HepG2 (cell line): ENCODE data around the gene JMJD6. TPM values are rescaled to one million over a fixed set of nuclear protein-coding genes. Genes with fewer than 3 reads are reported as not detected.

Experiments
- ETS1 ChIP-seq: sonication (generic); formaldehyde crosslinking; IDR thresholded peaks from 2 replicates; pipeline ENCODE4 v1.4.0; 2020; ENCODE audit warnings: missing genetic modification reagents
- FOSL1 ChIP-seq: sonication (generic); formaldehyde crosslinking; IDR thresholded peaks from 2 replicates; pipeline ENCODE4 v1.9.0; 2021; ENCODE audit warnings: missing genetic modification reagents, borderline replicate concordance
- HDAC6 ChIP-seq: fragments of 200-600 bp; sonication (generic); IDR thresholded peaks from 2 replicates; pipeline ENCODE4 v1.7.0; 2017; ENCODE audit warnings: mild to moderate bottlenecking, antibody characterized with exemption, low read length, low read depth
- ISL2 ChIP-seq: sonication (generic); formaldehyde crosslinking; IDR thresholded peaks from 2 replicates; pipeline ENCODE4 v1.5.0; 2020; ENCODE audit warnings: missing genetic modification reagents
- KLF11 ChIP-seq: IDR thresholded peaks from 2 replicates; pipeline ENCODE4 v1.6.1; 2016; ENCODE audit warnings: missing compliant biosample characterization
- MEF2D ChIP-seq: sonication (generic); formaldehyde crosslinking; IDR thresholded peaks from 2 replicates; pipeline ENCODE4 v1.5.1; 2020; ENCODE audit warnings: mild to moderate bottlenecking, missing genetic modification reagents
- RNF2 ChIP-seq: fragments of 450-650 bp; conservative IDR thresholded peaks from 2 replicates; pipeline ENCODE4 v1.6.1; 2016; ENCODE audit warnings: low read depth
- SYNCRIP ChIP-seq: fragments of 200-400 bp; formaldehyde crosslinking; IDR thresholded peaks from 2 replicates; pipeline ENCODE4 v1.6.1; 2018; ENCODE audit warnings: mild to moderate bottlenecking, low read depth, low read length; ENCODE audit not compliant: insufficient read depth
- THAP8 ChIP-seq: sonication (generic); formaldehyde crosslinking; IDR thresholded peaks from 2 replicates; pipeline ENCODE4 v1.5.1; 2020; ENCODE audit warnings: missing genetic modification reagents, mild to moderate bottlenecking, borderline replicate concordance
- YEATS2 ChIP-seq: sonication (generic); formaldehyde crosslinking; IDR thresholded peaks from 2 replicates; pipeline ENCODE4 v1.4.0; 2020; ENCODE audit warnings: missing genetic modification reagents, borderline replicate concordance
- ZMYM3 ChIP-seq: sonication (generic); formaldehyde crosslinking; IDR thresholded peaks from 2 replicates; pipeline ENCODE4 v1.5.1; 2020; ENCODE audit warnings: mild to moderate bottlenecking, missing genetic modification reagents
- ZNF124 ChIP-seq: sonication (generic); formaldehyde crosslinking; IDR thresholded peaks from 2 replicates; pipeline ENCODE4 v1.4.0; 2020; ENCODE audit warnings: missing genetic modification reagents
- ZNF800 ChIP-seq: sonication (generic); formaldehyde crosslinking; IDR thresholded peaks from 2 replicates; pipeline ENCODE4 v1.4.0; 2020; ENCODE audit warnings: missing genetic modification reagents
- ZSCAN9 ChIP-seq: IDR thresholded peaks from 2 replicates; pipeline ENCODE4 v1.6.1; 2016; ENCODE audit warnings: borderline replicate concordance
- polyA plus RNA-seq, 8 experiments: library from polyadenylated mRNA; depleted of rRNA in 3 of 8; stranded (reverse) in 7 of 8; unstranded in 1 of 8; fragments of >200 nt; fragmentation: Illumina TruSeq in 4 of 8; extraction: Trizol in 4 of 8; gene quantifications; 2 replicates each; pipeline versions ENCODE4 v1.2.1 to v1.2.3, GENCODE V29; 2011 to 2016; ENCODE audit warnings: low read depth in 4 of 8, missing spikeins in 1 of 8, mixed read lengths in 1 of 8; ENCODE audit not compliant: insufficient read depth in 1 of 8
- total RNA-seq, 5 experiments: library from RNA; depleted of rRNA; stranded (reverse); fragments of >200 nt; fragmentation: Illumina TruSeq; extraction: Trizol; gene quantifications; 2 replicates each; pipeline ENCODE4 v1.2.3, GENCODE V29; 2016; ENCODE audit warnings: low read depth in 1 of 5
- TF ChIP-seq, protein P1 (sequence below), 2 experiments: sonication (generic) in 1 of 2; formaldehyde crosslinking in 1 of 2; IDR thresholded peaks; 2 replicates each; pipeline versions ENCODE4 v1.4.0 to v1.6.1; 2018 to 2020; ENCODE audit warnings: missing genetic modification reagents in 2 of 2, borderline replicate concordance in 1 of 2, low read depth in 1 of 2, mild to moderate bottlenecking in 1 of 2, missing biosample characterization in 1 of 2
- TF ChIP-seq, protein P2 (sequence below): sonication (generic); formaldehyde crosslinking; IDR thresholded peaks from 2 replicates; pipeline ENCODE4 v1.4.0; 2020; ENCODE audit warnings: mild to moderate bottlenecking, missing genetic modification reagents
- TF ChIP-seq, protein P3 (sequence below): sonication (generic); formaldehyde crosslinking; IDR thresholded peaks from 2 replicates; pipeline ENCODE4 v1.5.1; 2020; ENCODE audit warnings: mild to moderate bottlenecking, missing genetic modification reagents, borderline replicate concordance

The JMJD6 gene
- total and polyA plus RNA-seq, 2 of the 13 experiments (the other 11 are each of a cell fraction or from before 2014, with no cell fraction given): 33.6 to 41.0 TPM

DNA sequence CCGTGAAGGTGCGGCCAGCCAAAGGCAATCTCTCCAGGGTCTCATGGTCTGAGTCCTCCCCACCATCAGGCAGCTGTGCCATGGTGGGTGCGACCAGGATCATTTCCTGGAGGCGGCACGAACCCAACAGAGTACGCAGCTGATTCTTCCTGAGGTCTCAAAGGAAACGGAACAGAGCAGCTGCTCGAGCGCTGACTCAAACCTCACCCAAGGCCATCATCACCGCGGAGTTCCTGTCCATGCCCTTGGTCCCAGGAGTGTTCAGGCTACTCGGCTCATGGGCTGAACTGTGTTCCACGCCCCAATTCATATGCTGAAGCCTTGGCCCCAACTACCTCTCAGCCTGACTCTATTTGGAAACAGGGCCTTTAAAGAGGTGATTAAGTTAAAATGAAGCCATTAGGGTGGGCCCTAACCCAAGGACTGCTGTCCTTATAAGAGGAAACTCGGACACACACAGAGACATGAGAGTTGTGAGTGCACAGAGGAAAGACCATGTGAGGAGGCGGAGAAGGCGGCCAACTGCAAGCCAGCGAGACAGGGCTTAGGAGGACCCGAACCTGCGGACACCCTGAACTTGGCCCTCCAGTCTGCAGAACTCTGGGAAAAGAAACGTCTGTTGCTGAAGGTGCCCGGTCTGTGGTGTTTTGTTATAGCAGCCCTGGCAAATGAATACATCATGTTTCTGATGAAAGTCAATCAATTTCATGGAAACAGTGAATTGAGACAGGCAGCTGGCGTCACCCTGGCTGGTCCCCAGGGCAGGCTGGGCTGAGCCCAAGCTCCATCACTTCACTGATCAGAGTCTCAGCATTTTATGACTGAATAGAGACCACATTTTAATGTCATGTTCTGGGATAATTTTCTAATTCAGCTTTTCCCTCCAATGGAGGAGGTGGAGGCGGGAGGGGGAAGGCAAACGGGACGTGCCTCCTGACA is 29.4 kb downstream of the JMJD6 start (continued):
- no peak for TF ChIP-seq ETS1
- TF ChIP-seq ZMYM3 (CRISPR knock-in tag): peak; percentile 55; the same call in 1 of the 2 replicates
- TF ChIP-seq YEATS2 (CRISPR knock-in tag): no peak; the same call in 1 of the 2 replicates
- TF ChIP-seq SYNCRIP: no peak
- no peak for TF ChIP-seq ISL2 (CRISPR knock-in tag)
- TF ChIP-seq ZNF124 (CRISPR knock-in tag): no peak; the same call in 1 of the 2 replicates
- TF ChIP-seq MEF2D (CRISPR knock-in tag): no peak
- 0 out of 2 replicates have a peak, but pooled peaks have one; percentile 74 for TF ChIP-seq ZSCAN9 (CRISPR knock-in tag)
- TF ChIP-seq, protein P1, sequence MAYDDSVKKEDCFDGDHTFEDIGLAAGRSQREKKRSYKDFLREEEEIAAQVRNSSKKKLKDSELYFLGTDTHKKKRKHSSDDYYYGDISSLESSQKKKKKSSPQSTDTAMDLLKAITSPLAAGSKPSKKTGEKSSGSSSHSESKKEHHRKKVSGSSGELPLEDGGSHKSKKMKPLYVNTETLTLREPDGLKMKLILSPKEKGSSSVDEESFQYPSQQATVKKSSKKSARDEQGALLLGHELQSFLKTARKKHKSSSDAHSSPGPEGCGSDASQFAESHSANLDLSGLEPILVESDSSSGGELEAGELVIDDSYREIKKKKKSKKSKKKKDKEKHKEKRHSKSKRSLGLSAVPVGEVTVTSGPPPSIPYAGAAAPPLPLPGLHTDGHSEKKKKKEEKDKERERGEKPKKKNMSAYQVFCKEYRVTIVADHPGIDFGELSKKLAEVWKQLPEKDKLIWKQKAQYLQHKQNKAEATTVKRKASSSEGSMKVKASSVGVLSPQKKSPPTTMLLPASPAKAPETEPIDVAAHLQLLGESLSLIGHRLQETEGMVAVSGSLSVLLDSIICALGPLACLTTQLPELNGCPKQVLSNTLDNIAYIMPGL (CRISPR knock-in tag; IDR thresholded peaks at IDR 0.05; ENCODE audit: borderline replicate concordance in 1 of 2, low read depth in 1 of 2): no peak; a peak in 1 of 4 replicates
- TF ChIP-seq THAP8 (CRISPR knock-in tag): no peak
- TF ChIP-seq, protein P2, sequence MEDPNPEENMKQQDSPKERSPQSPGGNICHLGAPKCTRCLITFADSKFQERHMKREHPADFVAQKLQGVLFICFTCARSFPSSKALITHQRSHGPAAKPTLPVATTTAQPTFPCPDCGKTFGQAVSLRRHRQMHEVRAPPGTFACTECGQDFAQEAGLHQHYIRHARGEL (CRISPR knock-in tag): no peak
- no peak for TF ChIP-seq RNF2
- TF ChIP-seq HDAC6: no peak
- TF ChIP-seq ZNF800 (CRISPR knock-in tag): no peak; the same call in 1 of the 2 replicates
- TF ChIP-seq, protein P3, sequence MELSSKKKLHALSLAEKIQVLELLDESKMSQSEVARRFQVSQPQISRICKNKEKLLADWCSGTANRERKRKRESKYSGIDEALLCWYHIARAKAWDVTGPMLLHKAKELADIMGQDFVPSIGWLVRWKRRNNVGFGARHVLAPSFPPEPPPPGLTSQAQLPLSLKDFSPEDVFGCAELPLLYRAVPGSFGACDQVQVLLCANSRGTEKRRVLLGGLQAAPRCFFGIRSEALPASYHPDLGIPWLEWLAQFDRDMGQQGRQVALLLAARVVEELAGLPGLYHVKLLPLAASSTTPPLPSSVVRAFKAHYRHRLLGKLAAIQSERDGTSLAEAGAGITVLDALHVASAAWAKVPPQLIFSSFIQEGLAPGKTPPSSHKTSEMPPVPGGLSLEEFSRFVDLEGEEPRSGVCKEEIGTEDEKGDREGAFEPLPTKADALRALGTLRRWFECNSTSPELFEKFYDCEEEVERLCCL (CRISPR knock-in tag): no peak
- TF ChIP-seq FOSL1: no peak
- no peak for TF ChIP-seq KLF11 (CRISPR knock-in tag)
